WTC11 (cell line): Measurements from ENCODE around the gene GPC2. TPM values are rescaled to one million over a fixed set of nuclear protein-coding genes. Genes with fewer than 3 reads are reported as not detected.

Experiments used
- AR ChIP-seq: fragments of 250-450 bp; sonication (Bioruptor Pico); IDR thresholded peaks from 2 replicates; pipeline ENCODE4 v1.9.0; 2021; ENCODE audit warnings: mild to moderate bottlenecking
- CBFB ChIP-seq: sonication (generic); formaldehyde crosslinking; IDR thresholded peaks from 2 replicates; pipeline ENCODE4 v1.8.1; 2022; ENCODE audit warnings: mild to moderate bottlenecking, low read depth, missing genetic modification reagents
- CREB1 ChIP-seq: sonication (generic); formaldehyde crosslinking; IDR thresholded peaks from 2 replicates; pipeline ENCODE4 v1.8.0; 2023; ENCODE audit warnings: mild to moderate bottlenecking, missing genetic modification reagents
- E2F1 ChIP-seq: sonication (generic); formaldehyde crosslinking; IDR thresholded peaks from 2 replicates; pipeline ENCODE4 v1.8.0; 2022; ENCODE audit warnings: mild to moderate bottlenecking, missing genetic modification reagents
- E2F5 ChIP-seq: sonication (generic); formaldehyde crosslinking; IDR thresholded peaks from 2 replicates; pipeline ENCODE4 v1.8.1; 2022; ENCODE audit warnings: mild to moderate bottlenecking, moderate library complexity, missing genetic modification reagents
- FOXK1 ChIP-seq: sonication (generic); formaldehyde crosslinking; IDR thresholded peaks from 2 replicates; pipeline ENCODE4 v1.8.0; 2022; ENCODE audit warnings: mild to moderate bottlenecking, moderate library complexity, missing genetic modification reagents
- FOXP4 ChIP-seq: sonication (generic); formaldehyde crosslinking; IDR thresholded peaks from 2 replicates; pipeline ENCODE4 v1.8.0; 2022; ENCODE audit warnings: mild to moderate bottlenecking, missing genetic modification reagents
- GABPB1 ChIP-seq: sonication (generic); formaldehyde crosslinking; IDR thresholded peaks from 2 replicates; pipeline ENCODE4 v1.8.1; 2023; ENCODE audit warnings: mild to moderate bottlenecking, missing genetic modification reagents
- GTF2I ChIP-seq: fragments of 250-450 bp; sonication (Bioruptor Pico); conservative IDR thresholded peaks from 2 replicates; pipeline ENCODE4 v1.4.0; 2021; ENCODE audit warnings: mild to moderate bottlenecking
- HMGA2 ChIP-seq: fragments of 250-450 bp; sonication (Bioruptor Pico); IDR thresholded peaks from 2 replicates; pipeline ENCODE4 v1.4.0; 2021; ENCODE audit warnings: mild to moderate bottlenecking, moderate library complexity
- HMGXB4 ChIP-seq: sonication (generic); formaldehyde crosslinking; IDR thresholded peaks from 2 replicates; pipeline ENCODE4 v1.8.1; 2023; ENCODE audit warnings: mild to moderate bottlenecking, moderate library complexity, missing genetic modification reagents
- IRF2 ChIP-seq: sonication (generic); formaldehyde crosslinking; IDR thresholded peaks from 2 replicates; pipeline ENCODE4 v1.8.0; 2022; ENCODE audit warnings: low read depth, missing genetic modification reagents, borderline replicate concordance
- OVOL2 ChIP-seq: fragments of 250-450 bp; sonication (Bioruptor Pico); IDR thresholded peaks from 2 replicates; pipeline ENCODE4 v1.9.0; 2021; ENCODE audit warnings: mild to moderate bottlenecking, borderline replicate concordance
- PREB ChIP-seq: sonication (generic); formaldehyde crosslinking; IDR thresholded peaks from 2 replicates; pipeline ENCODE4 v1.8.1; 2022; ENCODE audit warnings: mild to moderate bottlenecking, missing genetic modification reagents, moderate library complexity, borderline replicate concordance
- SOX15 ChIP-seq: fragments of 250-450 bp; sonication (Bioruptor Pico); IDR thresholded peaks from 2 replicates; pipeline ENCODE4 v1.9.0; 2021; ENCODE audit warnings: mild to moderate bottlenecking
- TCF7 ChIP-seq: sonication (generic); formaldehyde crosslinking; IDR thresholded peaks from 2 replicates; pipeline ENCODE4 v1.8.0; 2022; ENCODE audit warnings: mild to moderate bottlenecking, low read depth, missing genetic modification reagents, moderate library complexity
- TEAD1 ChIP-seq: sonication (generic); formaldehyde crosslinking; IDR thresholded peaks from 2 replicates; pipeline ENCODE4 v1.8.0; 2022; ENCODE audit warnings: mild to moderate bottlenecking, missing genetic modification reagents
- ZBTB21 ChIP-seq: sonication (generic); formaldehyde crosslinking; IDR thresholded peaks from 2 replicates; pipeline ENCODE4 v1.8.1; 2023; ENCODE audit warnings: mild to moderate bottlenecking, missing genetic modification reagents, borderline replicate concordance
- ZBTB43 ChIP-seq: sonication (generic); formaldehyde crosslinking; IDR thresholded peaks from 2 replicates; pipeline ENCODE4 v1.8.1; 2023; ENCODE audit warnings: mild to moderate bottlenecking, missing genetic modification reagents
- ZNF138 ChIP-seq: sonication (generic); formaldehyde crosslinking; conservative IDR thresholded peaks from 2 replicates; pipeline ENCODE4 v1.8.1; 2022; ENCODE audit warnings: mild to moderate bottlenecking, moderate library complexity, missing genetic modification reagents
- ZNF263 ChIP-seq: sonication (generic); formaldehyde crosslinking; IDR thresholded peaks from 2 replicates; pipeline ENCODE4 v1.8.1; 2022; ENCODE audit warnings: low read depth, mild to moderate bottlenecking, moderate library complexity, missing genetic modification reagents
- ZNF396 ChIP-seq: fragments of 250-450 bp; sonication (Bioruptor Pico); IDR thresholded peaks from 2 replicates; pipeline ENCODE4 v1.8.0; 2021; ENCODE audit warnings: mild to moderate bottlenecking, moderate library complexity, borderline replicate concordance
- ZNF416 ChIP-seq: fragments of 250-450 bp; sonication (Bioruptor Pico); IDR thresholded peaks from 2 replicates; pipeline ENCODE4 v1.9.0; 2021; ENCODE audit warnings: mild to moderate bottlenecking, inconsistent platforms
- ZNF423 ChIP-seq: fragments of 250-450 bp; sonication (Bioruptor Pico); IDR thresholded peaks from 2 replicates; pipeline ENCODE4 v2.1.2; 2022; ENCODE audit warnings: mild to moderate bottlenecking, moderate library complexity
- ZSCAN18 ChIP-seq: fragments of 250-450 bp; sonication (Bioruptor Pico); IDR thresholded peaks from 2 replicates; pipeline ENCODE4 v2.1.2; 2022; ENCODE audit warnings: mild to moderate bottlenecking, moderate library complexity
- total RNA-seq: library from RNA; stranded (reverse); gene quantifications from 3 replicates; pipeline ENCODE4 v1.2.3, GENCODE V29; 2021

Gene GPC2
- total RNA-seq, 1 experiment from 2014 or later = 52.1 TPM

GRCh38 chr7:100126931-100127865 is 50.0 kb downstream of the GPC2 start, which contains the start of gene MBLAC1 (continued):
- TF ChIP-seq ZBTB21 (no peak), E2F1 (CRISPR knock-in tag) (no peak), FOXK1 (peak; percentile 12; the same call in 1 of the 2 replicates), AR (CRISPR knock-in tag) (no peak), ZNF423 (no peak), SOX15 (no peak), ZNF396 (no peak), TEAD1 (CRISPR knock-in tag) (peak; percentile 69), PREB (CRISPR knock-in tag) (no peak), GTF2I (CRISPR knock-in tag) (no peak), CBFB (CRISPR knock-in tag) (no peak), TCF7 (no peak), OVOL2 (CRISPR knock-in tag) (no peak), ZNF263 (CRISPR knock-in tag) (no peak), ZSCAN18 (CRISPR knock-in tag) (no peak), E2F5 (CRISPR knock-in tag) (peak; percentile 23; the same call in 1 of the 2 replicates), HMGA2 (CRISPR knock-in tag) (no peak), IRF2 (CRISPR knock-in tag) (no peak), HMGXB4 (CRISPR knock-in tag) (peak; percentile 92), ZNF416 (CRISPR knock-in tag) (no peak), ZBTB43 (CRISPR knock-in tag) (no peak; the same call in 1 of the 2 replicates), GABPB1 (CRISPR knock-in tag) (peak; percentile 30; the same call in 1 of the 2 replicates), ZNF138 (CRISPR knock-in tag) (no peak), FOXP4 (peak; percentile 28; the same call in 1 of the 2 replicates), CREB1 (CRISPR knock-in tag) (no peak)
